MM.1S (cell line): Measurements from ENCODE around the gene OAS3.

Experiments
- CTCF ChIP-seq: fragments of 300-600 bp; sonication (generic); IDR thresholded peaks from 2 replicates; pipeline ENCODE4 v1.5.1; 2016; ENCODE audit warnings: antibody characterized with exemption, low read length, mixed read lengths
- EZH2 ChIP-seq: fragments of 300-600 bp; sonication (generic); optimal IDR thresholded peaks from 2 replicates; pipeline ENCODE3; 2017; ENCODE audit warnings: low read depth, mild to moderate bottlenecking, antibody characterized with exemption, low read length, mixed read lengths
- EZH2phosphoT487 ChIP-seq: fragments of 300-600 bp; sonication (generic); IDR thresholded peaks from 2 replicates; pipeline ENCODE4 v1.6.1; 2018; ENCODE audit warnings: antibody characterized with exemption, low read length

GRCh38 chr12:112961074-112961473 lies 22.8 kb downstream of the OAS3 start:
- TF ChIP-seq CTCF (no peak), EZH2 (no peak), EZH2phosphoT487 (no peak)
